Measurements from ENCODE around the gene PRR22.
A peak's percentile ranks its signal among the peaks of the same experiment; 100 is the strongest.

Gene PRR22

DNA sequence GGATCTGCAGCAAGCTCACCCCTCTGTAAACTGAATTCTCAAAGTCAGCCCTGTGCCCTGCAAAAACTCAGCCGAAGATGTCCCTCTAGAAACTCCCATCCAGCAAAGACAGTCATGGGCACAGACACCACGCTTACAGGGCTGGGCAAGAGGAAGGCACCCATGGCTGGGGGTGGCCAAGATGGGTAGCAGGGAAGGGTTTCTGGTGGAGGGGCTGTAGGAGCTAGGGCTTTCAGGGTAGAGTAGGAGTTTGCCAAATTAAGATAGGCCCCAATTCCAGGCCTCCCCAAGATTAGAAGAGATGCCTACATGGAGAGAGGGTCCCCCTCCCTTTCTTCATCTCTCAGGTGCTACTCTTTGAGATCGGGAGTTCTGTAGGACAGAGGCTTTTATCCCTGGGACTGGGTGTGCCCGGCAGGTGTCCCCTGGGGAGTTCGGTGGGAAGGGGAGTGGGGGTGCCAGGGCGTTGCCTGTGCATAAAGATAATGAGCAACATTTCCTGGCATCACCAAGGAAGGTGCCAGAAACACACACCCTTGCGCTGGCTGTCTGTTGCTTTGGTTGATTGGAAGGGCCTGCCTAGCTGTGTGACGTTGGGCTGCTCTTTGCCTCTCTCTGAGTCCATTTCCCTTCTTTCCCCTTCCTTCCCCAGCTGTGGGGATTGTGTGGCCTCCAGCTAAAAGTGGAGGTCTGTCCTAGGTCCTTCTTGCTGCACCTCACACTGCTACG is 29.7 kb upstream of the PRR22 start:
- DNase-seq = no peak

DNA sequence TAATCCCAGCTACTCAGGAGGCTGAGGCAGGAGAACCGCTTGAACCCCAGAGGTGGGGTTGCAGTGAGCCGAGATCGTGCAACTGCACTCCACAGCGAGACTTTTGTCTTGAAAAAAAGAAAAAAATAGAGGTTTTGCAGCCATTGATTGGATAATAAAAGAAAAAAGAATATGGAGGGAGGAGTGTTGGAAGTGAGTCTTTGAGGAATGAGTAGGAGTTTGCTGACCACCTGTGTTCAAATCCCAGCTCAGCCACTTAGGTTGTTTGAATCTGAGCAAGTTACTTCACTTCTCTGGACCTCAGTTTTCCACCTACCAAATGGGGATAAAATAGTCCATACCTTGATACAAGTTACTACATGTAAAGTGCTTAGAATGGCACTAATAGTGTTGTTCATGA is 26.6 kb upstream of the PRR22 start:
- DNase-seq = no peak

DNA sequence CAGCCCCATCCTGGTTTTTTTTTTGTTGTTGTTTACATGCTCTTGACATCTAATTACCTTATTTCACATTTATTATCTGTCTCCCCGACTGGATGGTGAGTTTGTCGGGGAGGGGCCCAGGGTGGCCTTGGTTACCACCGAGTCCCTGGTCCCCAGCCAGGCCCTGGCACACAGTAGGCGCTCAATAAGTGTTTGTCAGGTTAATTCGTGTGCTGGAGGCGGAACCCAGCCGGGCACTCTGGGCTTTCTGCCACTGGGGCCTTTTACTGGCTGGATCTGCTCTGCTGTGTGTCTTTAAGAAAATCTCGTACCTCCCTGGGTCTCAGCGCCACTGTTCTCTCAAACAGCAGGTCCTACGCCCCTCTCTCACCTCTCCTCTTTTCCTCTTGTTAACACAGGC is 24.9 kb upstream of the PRR22 start:
- DNase-seq = no peak

DNA sequence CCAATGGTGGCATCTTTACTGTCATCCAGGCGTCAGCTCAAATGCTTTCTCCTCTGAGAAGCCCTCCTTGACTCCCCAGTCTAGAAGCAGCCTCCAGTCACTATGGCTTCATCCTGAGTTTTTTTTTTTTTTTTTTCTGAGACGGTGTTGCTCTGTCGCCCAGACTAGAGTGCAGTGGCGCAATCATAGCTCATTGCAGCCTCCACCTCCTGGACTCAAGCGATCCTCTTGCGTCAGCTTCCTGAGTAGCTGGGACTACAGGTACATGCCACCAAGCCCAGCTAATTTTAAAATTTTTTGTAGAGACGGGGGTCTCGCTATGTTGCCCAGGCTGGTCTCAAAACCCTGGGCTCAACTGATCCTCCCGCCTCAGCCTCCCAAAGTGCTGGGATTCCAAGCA is 24.5 kb upstream of the PRR22 start:
- DNase-seq = no peak

DNA sequence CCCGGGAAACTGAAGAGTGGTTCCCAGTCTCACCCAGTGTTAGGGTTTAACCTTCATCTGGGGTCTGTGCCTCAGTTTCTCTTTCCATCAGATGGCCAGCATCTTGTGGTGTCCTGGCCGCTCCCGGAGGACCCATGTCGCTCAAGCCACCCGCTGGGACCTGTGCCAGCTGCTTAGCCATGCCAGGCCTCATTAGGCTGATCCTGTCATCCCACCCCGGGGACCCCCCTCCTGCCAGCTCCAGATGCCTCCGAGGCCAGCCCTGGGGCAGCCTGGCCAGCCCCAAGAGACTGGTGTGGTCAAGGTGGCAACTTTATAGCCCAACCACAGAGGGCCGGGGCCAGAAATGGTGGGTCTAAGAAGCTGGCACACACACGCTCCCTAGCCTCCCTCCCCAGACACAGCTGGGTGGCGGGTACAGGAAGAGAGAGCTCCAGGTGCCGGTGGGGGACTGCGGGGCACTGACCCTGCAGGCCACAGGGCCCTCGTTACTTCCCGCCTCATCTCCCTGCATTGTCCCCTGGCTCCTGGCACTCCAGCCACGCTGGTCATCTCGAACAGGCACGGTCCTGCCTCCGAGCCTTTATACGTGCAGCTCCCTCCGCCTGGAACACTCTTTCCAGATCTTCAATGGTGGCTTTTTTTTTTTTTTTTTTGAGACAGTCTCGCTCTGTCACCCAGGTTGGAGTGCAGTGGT is 23.7 kb upstream of the PRR22 start:
- no peak for DNase-seq

DNA sequence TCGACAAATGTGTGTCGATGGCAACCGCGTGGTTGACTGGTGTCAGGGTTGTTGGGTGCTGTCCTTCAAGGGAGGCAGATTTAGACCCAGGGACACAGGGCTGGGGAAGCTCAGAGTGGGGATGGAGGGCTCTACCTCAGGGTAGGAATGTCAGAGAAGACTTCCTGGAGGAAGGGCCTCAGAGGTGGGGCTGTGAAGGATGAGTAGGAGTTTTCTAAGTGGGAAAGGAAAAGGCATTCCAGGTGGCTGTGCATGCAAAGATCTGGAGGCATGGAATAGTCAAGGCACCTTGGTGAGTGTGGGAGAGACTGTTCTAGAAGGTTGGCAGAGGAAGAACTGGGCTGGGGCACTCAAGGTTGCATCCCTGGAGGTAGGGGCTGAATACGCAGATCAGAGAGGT is 22.4 kb upstream of the PRR22 start:
- no peak for DNase-seq

DNA sequence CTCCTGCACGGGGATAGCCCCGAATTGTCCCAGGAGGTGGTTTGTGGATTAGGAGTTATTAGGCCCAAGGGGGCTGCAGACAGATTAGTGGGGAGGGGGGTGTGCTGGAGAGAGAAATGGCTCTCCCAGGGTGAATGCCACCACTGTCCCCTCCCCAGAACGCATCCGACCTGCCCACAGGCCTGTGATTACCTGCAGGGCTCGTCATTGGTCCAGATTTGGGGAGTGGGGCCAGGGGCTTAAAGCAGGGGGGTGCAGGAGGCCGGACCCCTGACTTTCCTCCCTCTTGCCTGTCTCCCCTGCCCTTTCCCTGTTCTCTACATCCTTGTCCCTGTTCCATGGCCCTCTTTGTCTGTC is 21.6 kb upstream of the PRR22 start:
- DNase-seq = no peak

DNA sequence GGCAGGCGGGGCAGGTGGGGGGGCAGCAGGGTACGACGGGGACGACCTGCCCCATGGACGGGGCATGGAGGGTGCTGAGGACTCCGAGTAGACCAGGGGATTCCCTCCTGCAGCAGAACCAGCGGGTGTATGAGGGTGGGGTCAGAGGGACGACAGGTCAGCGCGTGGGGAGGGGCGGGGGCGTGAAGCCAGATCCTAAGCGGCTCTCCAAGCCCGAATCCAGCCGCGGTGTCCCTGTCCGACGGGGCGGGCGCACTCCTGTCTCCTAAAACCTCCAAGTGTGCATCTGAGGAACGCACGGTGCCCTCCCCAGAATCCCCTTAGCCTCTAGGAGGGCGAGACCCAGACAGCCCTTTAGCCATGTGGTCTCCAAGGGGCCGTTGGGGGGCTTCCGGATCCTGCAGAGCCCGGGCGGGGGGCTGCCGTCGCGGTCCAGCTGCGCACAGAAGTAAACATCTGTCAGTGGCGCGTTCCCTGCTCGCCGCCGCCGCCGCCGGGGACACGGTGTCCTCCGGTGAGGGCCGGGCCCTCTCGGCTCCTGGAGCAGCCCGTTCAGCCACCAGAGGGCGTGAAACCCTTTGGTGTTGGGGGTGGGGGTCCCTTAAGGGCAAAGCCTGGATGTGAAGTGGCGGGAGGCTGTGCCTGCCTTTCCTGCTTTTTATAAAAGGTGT is 21.1 kb upstream of the PRR22 start:
- DNase-seq = peak; percentile 33

DNA sequence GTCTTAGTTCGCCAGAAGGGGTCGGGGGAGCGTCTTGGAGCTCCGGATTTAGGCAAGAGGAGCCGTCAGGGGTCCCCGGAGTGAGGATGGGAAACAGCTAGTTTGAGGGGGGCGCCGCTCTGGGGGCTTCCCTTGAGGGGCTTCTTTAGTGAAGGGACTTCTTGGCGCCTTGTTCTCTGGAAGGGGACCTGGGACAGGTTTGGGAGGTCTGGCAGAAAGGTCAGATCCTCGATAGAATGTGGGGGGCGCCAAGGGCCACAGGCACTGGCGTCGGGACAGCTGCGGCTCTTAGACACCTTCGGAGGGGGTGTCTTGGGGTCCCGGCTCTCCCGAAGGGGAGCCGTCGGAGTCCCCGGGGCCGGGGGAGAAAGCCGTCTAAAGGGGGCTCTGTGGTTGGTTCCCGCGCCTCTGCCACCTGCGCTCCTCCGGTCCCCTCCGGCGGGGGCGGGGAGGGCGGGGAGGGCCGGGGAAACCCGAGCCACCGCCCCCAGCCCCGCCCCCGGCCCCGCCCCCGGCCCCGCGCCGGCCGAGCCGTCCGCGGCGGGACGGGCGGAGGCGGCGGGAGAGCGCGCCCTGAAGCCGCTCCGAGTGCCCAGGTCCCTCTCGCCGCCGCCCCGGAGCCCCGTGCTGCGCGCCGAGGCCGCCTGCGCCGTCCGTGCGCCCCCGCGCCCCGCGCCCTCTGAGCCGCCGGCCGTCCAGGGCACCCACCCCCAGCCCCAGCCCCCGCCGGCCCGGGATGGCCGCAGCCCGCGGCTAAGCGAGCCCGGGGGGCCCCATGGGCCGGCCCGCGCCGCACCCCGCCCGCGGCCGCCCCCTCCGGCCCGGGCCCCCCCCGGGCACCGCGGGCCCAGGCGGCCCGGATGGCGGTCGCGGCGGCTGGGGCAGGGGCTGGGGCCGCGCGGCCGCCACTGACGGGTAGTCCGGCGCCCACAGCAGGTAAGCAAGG is 20.2 kb upstream of the PRR22 start, which contains the start of gene NRTN:
TSS of gene NRTN (plus strand) at position 552 of the 946 bp plus-strand sequence. CDS start 19,099 bp downstream, outside the sequence.
- DNase-seq = no peak

DNA sequence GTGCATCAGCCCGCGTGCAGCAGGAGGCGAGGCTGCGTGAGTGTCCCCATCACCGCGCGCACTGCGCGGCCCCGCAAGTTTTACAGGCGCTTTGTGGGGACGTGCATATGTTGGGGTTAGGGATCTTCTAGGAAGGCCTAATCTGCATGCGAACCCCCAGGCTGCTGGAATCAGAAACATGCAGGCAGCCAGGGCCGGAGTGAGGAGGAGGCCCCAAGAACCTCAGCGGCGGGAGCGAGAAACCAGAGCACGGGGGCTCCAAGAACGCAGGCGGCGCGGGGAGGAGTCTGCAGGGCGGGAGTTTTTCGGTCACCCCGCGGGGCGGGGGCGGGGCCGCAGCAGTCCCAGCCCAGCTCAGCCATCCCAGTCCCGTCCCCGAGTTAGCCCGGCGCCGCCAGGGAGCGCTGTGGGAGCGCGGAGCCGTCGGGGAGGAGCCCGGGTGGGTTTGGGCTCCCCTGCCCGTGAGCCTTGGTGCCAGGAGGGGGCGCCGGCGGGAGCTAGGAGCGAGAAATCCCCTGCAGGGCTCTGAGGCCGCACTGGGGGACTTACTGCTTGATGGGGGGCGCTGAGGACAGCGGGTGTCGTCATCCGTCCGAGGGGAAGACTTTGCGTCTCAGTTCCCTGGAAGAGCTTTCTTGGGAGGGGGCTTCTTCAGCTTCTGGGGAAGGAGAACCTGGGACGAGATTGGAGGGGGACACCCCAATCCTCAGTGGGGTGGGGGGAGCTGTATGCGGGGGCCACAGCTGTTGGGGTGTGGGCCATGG is 19.4 kb upstream of the PRR22 start:
- peak; percentile 84 for DNase-seq

DNA sequence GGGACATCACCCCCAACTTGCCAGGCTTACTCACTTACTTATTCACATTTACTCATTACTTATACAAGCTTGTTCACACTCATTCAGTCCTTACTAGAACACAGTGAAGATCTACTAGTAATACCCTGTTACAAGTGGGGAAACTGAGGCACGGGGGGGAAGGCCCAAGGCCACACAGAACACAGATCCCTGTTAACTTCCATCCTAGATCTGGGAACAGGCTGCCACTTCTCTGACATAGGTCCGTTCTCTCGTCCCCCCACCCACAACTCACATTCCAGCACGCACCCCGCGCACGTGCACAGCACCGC is 18.9 kb upstream of the PRR22 start:
- no peak for DNase-seq

DNA sequence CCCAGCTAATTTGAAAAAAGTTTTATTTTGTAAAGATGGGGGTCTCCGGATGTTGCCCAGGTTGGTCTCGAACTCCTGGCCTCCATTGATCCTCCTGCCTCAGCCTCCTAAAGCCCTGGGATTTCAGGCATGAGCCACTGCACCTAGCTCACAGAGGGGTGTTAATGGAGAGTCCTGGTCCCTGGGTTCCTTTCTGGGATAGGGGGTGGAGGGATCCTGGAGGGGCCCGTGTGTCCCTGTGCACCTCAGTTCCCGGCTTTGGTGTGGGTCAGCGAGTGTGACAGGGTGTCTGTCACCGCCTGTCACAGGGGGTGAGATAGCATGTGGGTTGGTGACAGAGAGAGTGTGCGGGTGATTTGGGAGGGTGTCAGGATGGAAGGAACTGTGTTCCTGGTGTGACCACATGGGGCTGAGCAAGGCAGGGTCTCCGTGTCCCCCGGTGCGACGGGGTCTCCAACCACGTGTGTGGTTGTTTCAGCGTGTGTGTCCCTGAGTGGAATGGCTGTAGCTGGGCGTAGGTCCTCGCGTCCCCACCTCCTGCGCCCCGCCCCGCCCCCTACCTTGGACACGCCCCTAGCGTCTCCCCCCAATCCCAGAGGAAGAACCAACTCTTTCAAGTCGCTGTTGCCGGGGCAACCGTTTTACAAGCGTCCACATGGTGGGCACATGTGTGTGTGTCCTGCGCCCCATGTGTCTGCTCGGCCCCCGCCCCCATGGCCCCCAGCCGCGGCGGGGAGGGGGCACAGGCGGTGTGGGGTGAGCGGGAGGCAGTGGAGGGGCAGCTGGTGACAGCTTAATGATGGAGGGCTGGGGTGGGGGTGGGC is 17.5 kb upstream of the PRR22 start:
- no peak for DNase-seq

DNA sequence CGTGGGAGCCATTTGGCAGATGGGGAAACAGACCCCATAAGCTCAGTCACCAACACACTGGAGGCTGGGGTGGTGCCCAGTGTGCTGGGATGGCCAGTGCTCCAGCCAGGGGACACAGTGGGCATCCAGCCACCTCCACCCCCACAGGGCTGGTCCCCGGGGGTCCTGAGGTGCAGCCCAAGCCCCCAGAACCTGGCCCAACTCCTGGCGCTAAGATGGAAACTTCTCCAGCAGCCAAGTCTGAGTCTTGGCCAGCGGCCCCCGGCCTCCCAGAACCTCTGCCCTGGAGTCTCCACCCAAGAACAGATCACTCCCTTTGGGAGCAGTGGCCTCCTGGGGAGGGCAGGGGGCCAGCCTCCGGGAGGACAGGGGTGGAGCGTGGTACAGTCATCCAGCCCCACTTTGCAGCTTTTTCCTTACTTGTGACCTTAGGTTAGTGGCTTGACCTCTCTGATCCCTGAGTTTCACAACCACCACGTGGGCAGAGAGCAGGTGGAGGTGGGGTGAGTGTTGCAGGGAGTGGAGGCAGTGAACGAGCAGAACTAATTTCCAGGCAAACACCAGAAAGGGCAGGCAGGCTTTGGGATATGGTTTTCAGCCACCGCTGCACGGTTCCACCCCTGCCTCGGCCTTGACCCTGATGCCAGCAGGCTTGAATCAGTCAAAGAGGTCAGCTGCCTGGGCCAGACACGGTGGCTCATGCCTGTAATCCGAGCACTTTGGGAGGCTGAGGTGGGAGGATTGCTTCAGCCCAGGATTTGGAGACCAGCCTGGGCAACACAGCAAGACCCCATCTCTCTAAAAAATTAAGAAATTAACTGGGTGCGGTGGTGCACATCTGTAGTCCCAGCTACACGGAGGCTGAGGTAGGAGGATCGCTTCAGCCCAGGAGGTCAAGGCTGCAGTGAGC is 16.1 kb upstream of the PRR22 start:
- DNase-seq = no peak

DNA sequence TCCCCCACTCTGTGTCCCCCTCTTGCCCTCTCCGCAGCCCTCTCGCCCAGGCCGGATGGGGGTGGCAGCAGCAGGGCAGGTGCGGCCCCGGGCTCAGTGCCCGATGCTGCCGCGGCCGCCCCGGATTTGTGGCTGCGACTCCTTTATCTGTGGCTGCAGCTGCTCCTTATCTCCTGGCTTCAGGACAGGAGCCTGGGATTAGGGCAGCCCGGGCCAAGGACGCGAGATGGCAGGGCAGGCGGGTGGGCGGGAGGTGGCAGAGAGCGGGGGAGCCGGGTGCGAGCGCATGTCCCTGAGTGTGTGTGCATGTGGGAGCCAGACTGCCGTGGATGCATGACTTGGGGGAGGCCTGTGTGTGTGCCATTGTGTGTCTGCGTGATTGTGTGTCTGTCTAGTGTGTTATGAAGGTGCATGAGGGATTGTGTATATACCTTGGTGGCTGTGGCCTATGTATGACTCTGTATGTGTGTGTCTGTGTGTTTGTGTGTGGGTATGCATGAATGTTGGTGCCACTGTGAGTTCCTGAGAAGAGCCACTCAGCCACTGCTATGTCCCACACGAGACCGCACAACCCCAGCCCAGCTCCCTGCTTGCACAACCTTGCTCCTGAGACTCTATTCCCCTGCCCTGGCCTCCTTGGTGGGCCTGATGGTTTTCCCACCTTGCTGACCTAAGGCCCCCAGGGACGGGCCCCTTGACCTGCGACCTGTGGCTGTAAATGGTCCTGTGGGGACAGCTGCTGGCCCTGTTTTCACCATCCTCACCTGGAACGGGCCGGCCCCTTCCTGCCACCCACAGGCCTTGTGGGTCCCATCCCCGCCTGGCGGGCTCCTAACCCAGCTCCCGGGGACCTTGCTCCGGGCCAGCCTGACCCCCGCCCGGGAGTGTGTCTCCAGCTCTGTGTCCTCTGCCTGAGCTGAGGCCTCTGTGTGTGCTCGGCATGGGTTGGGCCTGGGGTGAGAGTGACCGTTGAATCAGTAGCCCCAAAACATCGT is 15.0 kb upstream of the PRR22 start:
- DNase-seq = no peak

DNA sequence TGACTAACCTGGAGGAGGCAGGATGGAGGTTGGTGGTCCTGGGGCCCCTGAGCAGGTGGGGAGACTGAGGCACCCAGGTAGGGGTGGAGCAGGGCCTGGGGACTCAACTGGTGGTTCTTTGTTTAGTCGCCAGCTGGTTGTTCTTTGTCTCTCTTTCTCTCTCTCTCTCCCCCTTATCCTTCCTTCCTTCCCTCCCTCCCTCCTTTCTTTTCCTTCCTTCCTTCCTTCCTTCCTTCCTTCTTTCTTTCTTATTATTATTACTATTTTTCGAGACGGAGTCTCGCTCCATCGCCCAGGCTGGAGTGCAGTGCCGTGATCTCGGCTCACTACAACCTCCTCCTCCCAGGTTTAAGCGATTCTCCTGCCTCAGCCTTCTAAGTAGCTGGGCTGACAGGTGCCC is 13.7 kb upstream of the PRR22 start:
- DNase-seq = no peak

DNA sequence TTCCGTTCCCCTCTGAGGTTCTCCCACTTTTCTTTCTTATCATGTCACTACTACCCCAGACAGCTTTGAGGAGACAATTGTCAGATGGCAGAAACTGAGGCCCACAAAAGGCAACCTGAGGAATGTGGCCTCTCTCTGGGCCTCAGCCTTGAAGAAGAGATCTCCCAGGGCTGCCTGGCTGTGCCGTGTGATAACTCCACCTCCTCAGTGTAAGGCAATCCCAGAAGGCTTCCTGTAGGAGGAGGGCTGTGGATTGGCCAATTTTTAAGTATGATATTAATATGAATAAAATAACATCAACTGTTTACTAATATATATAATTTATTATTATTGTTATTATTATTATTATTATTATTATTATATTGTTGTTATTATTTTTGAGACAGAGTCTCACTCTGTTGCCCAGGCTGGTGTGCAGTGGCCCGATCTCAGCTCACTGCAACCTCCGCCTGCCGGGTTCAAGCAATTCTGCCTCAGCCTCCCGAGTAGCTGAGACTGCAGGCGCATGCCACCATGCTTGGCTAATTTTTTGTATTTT is 10.9 kb upstream of the PRR22 start:
- DNase-seq = no peak

DNA sequence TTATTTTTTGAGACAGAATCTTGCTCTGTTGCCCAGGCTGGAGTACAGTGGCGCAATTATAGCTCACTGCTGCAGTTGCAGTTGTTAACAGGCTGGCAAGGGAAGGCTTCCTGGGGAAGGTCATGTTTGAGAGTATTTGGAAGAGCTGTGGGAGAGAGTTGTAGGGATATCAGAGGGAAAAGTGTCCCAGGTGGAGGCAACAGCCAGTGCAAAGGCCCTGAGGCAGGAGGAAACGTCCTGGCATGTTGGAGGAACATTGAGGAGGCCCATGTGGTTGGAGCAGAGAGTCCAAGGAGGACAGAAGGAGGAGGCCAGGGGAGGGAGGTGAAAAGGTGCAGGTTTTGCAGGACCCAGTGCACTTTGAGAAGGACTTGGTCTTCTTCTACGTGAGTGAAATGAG is 8.6 kb upstream of the PRR22 start:
- DNase-seq = no peak

DNA sequence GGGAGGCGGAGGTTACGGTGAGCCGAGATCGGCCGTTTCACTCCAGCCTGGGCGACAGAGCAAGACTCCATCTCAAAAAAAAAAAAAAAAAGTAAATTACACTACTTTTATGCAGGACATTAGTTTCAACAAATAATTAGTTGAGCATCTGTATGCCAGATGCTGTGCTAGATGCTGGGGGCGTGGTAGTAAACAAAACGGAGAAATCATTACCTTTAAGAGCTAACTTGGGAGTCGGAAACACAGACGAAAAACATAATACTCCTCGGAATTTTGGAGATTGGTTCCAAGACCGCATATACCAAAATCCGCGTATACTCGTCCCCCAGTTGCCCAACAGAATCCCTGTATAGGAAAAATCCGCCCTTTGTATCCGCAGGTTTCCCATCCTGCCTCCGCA is 7.7 kb upstream of the PRR22 start:
- DNase-seq = no peak

Data from NCI-H446 treated with DMSO at 0.1 percent for 48 hours (cell line).